ENCODE results near the gene NACAD.

DNA sequence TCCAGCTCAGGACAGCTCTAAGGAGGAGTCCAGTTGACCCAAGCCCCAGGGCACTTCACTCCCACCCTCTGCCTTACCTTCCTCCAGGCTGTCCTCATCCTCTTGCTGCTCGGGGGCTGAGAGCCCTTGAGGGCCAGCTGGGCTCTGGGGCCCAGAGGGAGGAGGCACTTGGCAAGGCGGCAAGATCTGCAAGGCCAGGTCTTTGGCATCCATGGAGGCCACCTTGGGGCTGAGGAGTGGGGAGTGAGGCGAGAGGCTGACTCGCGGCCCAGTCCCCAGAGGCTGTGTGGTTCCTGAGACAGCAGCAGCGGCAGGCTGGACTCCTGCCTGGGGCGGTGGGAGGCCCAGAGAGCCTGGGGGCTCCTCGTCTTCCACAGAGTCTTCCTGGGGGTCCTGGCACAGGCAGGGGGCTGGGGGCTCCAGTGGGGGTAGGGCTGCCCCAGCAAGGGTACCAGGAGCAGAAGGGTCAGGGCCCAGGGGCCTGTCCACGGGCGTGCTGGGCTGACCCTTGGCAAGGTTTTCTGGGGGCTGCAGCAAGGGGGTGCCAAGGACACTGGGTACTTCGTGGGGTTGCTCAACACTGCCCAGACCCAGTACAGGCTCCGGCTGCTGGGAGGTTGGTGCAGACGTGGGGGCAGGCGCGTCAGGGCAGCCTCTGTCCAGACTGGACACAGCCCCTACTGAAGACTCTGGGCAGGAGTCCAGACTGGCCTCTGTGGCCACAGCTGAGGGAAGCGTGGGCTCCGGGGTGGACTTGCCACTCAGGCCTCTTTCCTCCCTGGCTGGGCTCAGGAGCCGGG is 6.5 kb downstream of the NACAD start:
- no peak for TF ChIP-seq CTCF (IDR thresholded peaks at IDR 0.05; ENCODE audit: borderline replicate concordance, extremely low read depth, low read length, poor library complexity, severe bottlenecking)
- no peak for TF ChIP-seq EZH2 (IDR thresholded peaks at IDR 0.05; ENCODE audit: borderline replicate concordance, low read depth, low read length, severe bottlenecking)
